K562 (cell line): ENCODE measurements around the gene CEBPB. TPM values are rescaled to one million over a fixed set of nuclear protein-coding genes. Genes with fewer than 3 reads are reported as not detected.

Experiments used
- ATAC-seq: fragments of 200-7000 bp; cut with Tn5 transposase; 3 replicates; pipeline ENCODE4 v1.9.1; 2020; ENCODE audit warnings: moderate library complexity
- BruUV-seq: library from RNA; stranded (reverse); fragments of 400-500 nt; replicated peaks from 2 replicates; lab custom pipeline; 2021; lab: Mats Ljungman, UMichigan
- CTCF ChIA-PET: fragments of 300-600 bp; formaldehyde crosslinking; extraction: SDS; loops from one replicate; lab custom pipeline; 2021; ENCODE audit warnings: low intra/inter-chr PET ratio; lab: Yijun Ruan, JAX
- POLR2A ChIA-PET: fragments of 300-600, 350-650 bp; sonication (Branson Sonifier 250); formaldehyde crosslinking; extraction: SDS; loops from one replicate; lab custom pipeline; 2021; ENCODE audit warnings: antibody characterized with exemption, inconsistent platforms; lab: Yijun Ruan, JAX
- DNase-seq, 4 experiments: peaks; one replicate each; pipeline versions ENCODE4 v3.0.0 to v3.0.0-alpha.2; 2011 to 2018; ENCODE audit warnings: low spot score in 3 of 4, mixed read lengths in 3 of 4; ENCODE audit errors: extremely low read depth in 1 of 4
- FAIRE-seq: peaks from 2 replicates; lab custom pipeline; 2011; peaks lifted over from hg19 to GRCh38; lab: Jason Lieb, UNC
- H2AFZ ChIP-seq: 2 replicates; pipeline ENCODE4 v1.6.0; 2011; ENCODE audit warnings: low read depth, low read length, control low read depth, inconsistent platforms
- H3K27ac ChIP-seq: fragments of 200-600 bp; 3 replicates; pipeline ENCODE4 v1.8.0; 2011; ENCODE audit warnings: low read depth, mild to moderate bottlenecking, control low read depth, inconsistent platforms, low read length, moderate library complexity, mixed read lengths; ENCODE audit errors: extremely low read depth
- H3K27me3 ChIP-seq, 2 experiments: fragments of 300-600 bp in 1 of 2; 2 replicates in 1 of 2; 3 replicates in 1 of 2; pipeline versions ENCODE4 v1.6.0 to v1.8.0; 2011; ENCODE audit warnings: inconsistent platforms in 2 of 2, low read length in 2 of 2, mild to moderate bottlenecking in 1 of 2, mixed read lengths in 1 of 2, moderate library complexity in 1 of 2; ENCODE audit not compliant: control insufficient read depth in 2 of 2, insufficient read depth in 2 of 2
- H3K36me3 ChIP-seq: fragments of 300-600 bp; 3 replicates; pipeline ENCODE4 v1.8.0; 2011; ENCODE audit warnings: mild to moderate bottlenecking, low read length, inconsistent platforms; ENCODE audit not compliant: control insufficient read depth, insufficient read depth
- H3K4me1 ChIP-seq, 2 experiments: fragments of 200-600 bp in 1 of 2; replicated peaks in 1 of 2; 2 replicates in 1 of 2; 3 replicates in 1 of 2; pipeline versions ENCODE4 v1.5.1 to v1.8.0; 2011; ENCODE audit warnings: inconsistent platforms in 2 of 2, low read length in 2 of 2, mild to moderate bottlenecking in 1 of 2, mixed read lengths in 1 of 2, moderate library complexity in 1 of 2; ENCODE audit not compliant: control insufficient read depth in 2 of 2, insufficient read depth in 2 of 2
- H3K4me2 ChIP-seq: 2 replicates; pipeline ENCODE4 v1.6.1; 2011; ENCODE audit warnings: low read length, control low read depth, inconsistent platforms, mixed read lengths; ENCODE audit not compliant: insufficient read depth
- H3K4me3 ChIP-seq: fragments of 200-600 bp; sonication (generic), shearing (Covaris generic); 2 replicates; pipeline ENCODE4 v1.5.1; 2016; ENCODE audit warnings: control low read depth, inconsistent platforms
- H3K79me2 ChIP-seq: fragments of 200-600 bp; 3 replicates; pipeline ENCODE4 v1.8.0; 2011; ENCODE audit warnings: low read length, inconsistent platforms; ENCODE audit not compliant: control insufficient read depth, insufficient read depth
- H3K9ac ChIP-seq, 2 experiments: 2 replicates each; pipeline versions ENCODE4 v1.6.0 to v1.6.1; 2011; ENCODE audit warnings: low read depth in 2 of 2, low read length in 2 of 2, control low read depth in 1 of 2, inconsistent platforms in 1 of 2, mild to moderate bottlenecking in 1 of 2, mixed read lengths in 1 of 2; ENCODE audit not compliant: insufficient read depth in 1 of 2
- H3K9me1 ChIP-seq: one replicate; pipeline ENCODE4 v1.6.0; 2011; ENCODE audit warnings: inconsistent platforms, mild to moderate bottlenecking, low read length, moderate library complexity; ENCODE audit not compliant: control insufficient read depth, insufficient read depth
- H3K9me3 ChIP-seq: replicated peaks from 2 replicates; pipeline ENCODE4 v1.5.1; 2011; ENCODE audit warnings: low read depth, low read length, inconsistent platforms; ENCODE audit not compliant: control insufficient read depth, insufficient read depth
- H4K20me1 ChIP-seq: replicated peaks from 2 replicates; pipeline ENCODE4 v1.6.1; 2011; ENCODE audit warnings: low read length, inconsistent platforms, mixed read lengths; ENCODE audit not compliant: control insufficient read depth, insufficient read depth
- BCOR ChIP-seq: fragments of 450-650 bp; IDR thresholded peaks from 2 replicates; pipeline ENCODE4 v1.6.1; 2016
- E2F8 ChIP-seq: fragments of 450-650 bp; IDR thresholded peaks from 2 replicates; pipeline ENCODE4 v1.7.1; 2018; ENCODE audit warnings: mild to moderate bottlenecking, low read depth; ENCODE audit not compliant: partially characterized antibody
- FOXK1 ChIP-seq: sonication (generic); formaldehyde crosslinking; IDR thresholded peaks from 2 replicates; pipeline ENCODE4 v1.8.0; 2022; ENCODE audit warnings: missing genetic modification reagents, mild to moderate bottlenecking, borderline replicate concordance
- HEY1 ChIP-seq: fragments of 250-450 bp; sonication (Bioruptor Pico); IDR thresholded peaks from 2 replicates; pipeline ENCODE4 v1.5.0; 2020; ENCODE audit warnings: mild to moderate bottlenecking, moderate library complexity, borderline replicate concordance
- MAX ChIP-seq: sonication (generic); formaldehyde crosslinking; IDR thresholded peaks from 2 replicates; pipeline ENCODE4 v1.9.0; 2022; ENCODE audit warnings: mild to moderate bottlenecking, missing genetic modification reagents
- ZFP36 ChIP-seq: fragments of 150-350 bp; IDR thresholded peaks from 2 replicates; pipeline ENCODE4 v1.6.1; 2018; ENCODE audit warnings: low read length, low read depth; ENCODE audit not compliant: partially characterized antibody
- ZNF165 ChIP-seq: fragments of 250-450 bp; sonication (Bioruptor Pico); IDR thresholded peaks from 2 replicates; pipeline ENCODE4 v1.4.0; 2020; ENCODE audit warnings: borderline replicate concordance
- ZNF561 ChIP-seq: fragments of 450-650 bp; formaldehyde crosslinking; conservative IDR thresholded peaks from 2 replicates; pipeline ENCODE4 v1.4.0; 2020; ENCODE audit warnings: mild to moderate bottlenecking, moderate library complexity
- ZNF589 ChIP-seq: fragments of 200-800 bp; sonication (Bioruptor generic); IDR thresholded peaks from 2 replicates; pipeline ENCODE4 v1.6.1; 2016; ENCODE audit warnings: low read depth, missing genetic modification characterization, missing compliant biosample characterization
- WGBS: fragments of 100-300 bp; shearing (Covaris generic); methylation state at CpG from one replicate; pipeline ENCODE4 v1.1.6; 2016; ENCODE audit warnings: low coverage, mixed read lengths; ENCODE audit not compliant: insufficient coverage; ENCODE audit errors: missing lambda C conversion rate; 5-methylcytosine and 5-hydroxymethylcytosine counted together
- in situ Hi-C: fragments of 300-500 bp; cut with MboI; formaldehyde crosslinking; loops from 4 replicates; pipeline ENCODE4 v1.15.0; 2018; ENCODE audit warnings: inconsistent platforms, mixed read lengths
- intact Hi-C: fragments of 100-400 bp; cut with micrococcal nuclease; formaldehyde crosslinking; loops from 2 replicates; pipeline ENCODE4 v1.14.2; 2022
- polyA plus RNA-seq, 8 experiments: library from polyadenylated mRNA; depleted of rRNA in 4 of 8; stranded (reverse) in 5 of 8; unstranded in 3 of 8; fragments of >200 nt; fragmentation: Nextera tagmentation in 2 of 8; fragmentation: Illumina TruSeq in 1 of 8; extraction: Ambion mirVana in 2 of 8; extraction: Trizol in 1 of 8; gene quantifications; 2 replicates each; pipeline versions ENCODE4 v1.2.1 to v1.2.3, GENCODE V29; 2011 to 2014; ENCODE audit warnings: inconsistent platforms in 1 of 8, missing spikeins in 1 of 8
- total RNA-seq, 7 experiments: library from RNA; depleted of rRNA in 6 of 7; stranded (reverse); fragments of >200 nt in 6 of 7; fragmentation: Illumina TruSeq in 2 of 7; extraction: Trizol in 2 of 7; gene quantifications; 2 replicates each; pipeline versions ENCODE4 v1.2.1 to v1.2.3, GENCODE V29; 2011 to 2021; ENCODE audit warnings: low replicate concordance in 1 of 7

Gene CEBPB
- total and polyA plus RNA-seq, 9 of the 15 experiments (the other 6 are each of a cell fraction or from before 2014, with no cell fraction given): 1.2 to 72.6 (median 7.8) TPM

DNA sequence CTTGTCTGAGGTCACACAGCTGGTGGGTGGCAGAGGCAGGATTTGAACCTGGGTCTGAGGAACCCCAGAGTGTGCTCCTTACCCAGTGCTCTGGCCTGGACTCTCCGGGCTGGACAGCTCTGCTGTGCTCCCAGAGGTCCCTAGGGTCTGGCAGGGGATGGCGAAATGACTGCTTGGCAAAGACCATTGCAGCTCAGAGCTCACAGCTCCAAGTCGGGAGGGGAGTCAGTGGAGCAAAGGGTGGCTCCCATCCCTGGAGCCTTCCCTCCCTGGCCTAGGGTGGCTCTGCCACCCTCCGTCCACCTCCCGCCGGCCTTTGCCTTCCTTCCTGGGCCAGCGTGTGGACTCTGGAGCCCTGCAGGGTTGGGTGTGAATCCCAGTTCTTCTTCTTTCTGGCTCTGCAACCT lies 17.5 kb downstream of the CEBPB start:
- FAIRE-seq (no peak), ATAC-seq (no peak), DNase-seq (no peak)
- Histone ChIP-seq H3K4me3 (no peak overlapping the region), H3K27ac (no peak overlapping the region), H3K4me2 (no peak overlapping the region), H3K79me2 (no peaks in the 10 kb centered on the region), H3K36me3 (no peaks in the 10 kb centered on the region), H3K4me1 (peaks cover 0 to 4% of the 10 kb centered on the region in 2 experiments; a peak in 1 of 5 replicates), H3K27me3 (peaks cover 20 to 26% of the 10 kb centered on the region in 2 experiments; a peak in 3 of 5 replicates), H3K9me3 (no peaks in the 10 kb centered on the region), H2AFZ (no peak overlapping the region), H3K9me1 (no peaks in the 10 kb centered on the region), H3K9ac (no peak overlapping the region), H4K20me1 (no peaks in the 10 kb centered on the region)
- POLR2A ChIA-PET: interaction anchor here (0.7 to 4.3 kb wide), 5 partner anchors 8 to 303 kb away, joined by 3 to 17 read pairs (median 5); no protein-coding TSS in a partner anchor
- intact Hi-C loops: no loop called here
- 33% methylated on average over 6 of the region's 7 CpGs for WGBS
- no peak for TF ChIP-seq ZNF561
- TF ChIP-seq HEY1 (CRISPR knock-in tag): no peak
- no peak for TF ChIP-seq FOXK1 (CRISPR knock-in tag)
- 0 out of 2 replicates have a peak, but pooled peaks have one; percentile 46 for TF ChIP-seq BCOR
- TF ChIP-seq ZFP36: peak; percentile 12
- TF ChIP-seq ZNF165: no peak
- TF ChIP-seq E2F8: no peak
- TF ChIP-seq ZNF589: no peak
- TF ChIP-seq MAX (CRISPR knock-in tag): no peak
- in situ Hi-C loops: no loop called here
- CTCF ChIA-PET: no interaction called here
- no TSS peak for BruUV-seq
